Naive B cell (primary cell): ENCODE data around the gene RABGGTA. TPM values are rescaled to one million over a fixed set of nuclear protein-coding genes. Genes with fewer than 3 reads are reported as not detected.

ENCODE experiments used
- polyA plus RNA-seq, 6 donors: library from polyadenylated mRNA; unstranded; fragments of 300-500 nt; fragmentation: Illumina TruSeq; gene quantifications; one replicate each; pipeline ENCODE4 v1.2.3, GENCODE V29; 2021; ENCODE audit warnings: low read depth in 6 of 6

Gene RABGGTA
- polyA plus RNA-seq, 6 donors from 2014 or later = 22.2 to 36.2 (median 22.8) TPM

Other genes with a start within 250 kb of the RABGGTA start
- under 1 TPM in 2 of 6 donors, not detected in 4; 0.10 to 0.11 TPM for gene CARMIL3, start 219.6 kb downstream of the RABGGTA start, polyA plus RNA-seq
- gene CPNE6, start 200.0 kb downstream of the RABGGTA start, polyA plus RNA-seq = 1 to 10 TPM in 1 of 6 donors, not detected in 5; 1.1 TPM
- gene PCK2, start 177.3 kb downstream of the RABGGTA start, polyA plus RNA-seq = 10 to 100 TPM; 26.5 to 48.0 (median 36.8) TPM
- 100 to 1,000 TPM in 1 of 6 donors, 10 to 100 TPM in 5; 65.8 to 106 (median 78.5) TPM for gene DCAF11, start 156.8 kb downstream of the RABGGTA start, polyA plus RNA-seq
- gene NRL, start 156.6 kb downstream of the RABGGTA start, polyA plus RNA-seq = 1 to 10 TPM; 2.3 to 8.9 (median 6.4) TPM
- gene FITM1, start 140.9 kb downstream of the RABGGTA start, polyA plus RNA-seq = 1 to 10 TPM in 1 of 6 donors, under 1 TPM in 4, not detected in 1; 0.29 to 1.4 (median 0.53) TPM
- gene PSME1, start 135.4 kb downstream of the RABGGTA start, polyA plus RNA-seq = 100 to 1,000 TPM; 704 to 932 (median 769) TPM
- 10 to 100 TPM in 2 of 6 donors, 1 to 10 TPM in 4; 5.9 to 15.3 (median 9.2) TPM for gene EMC9, start 130.0 kb downstream of the RABGGTA start, polyA plus RNA-seq
- 100 to 1,000 TPM; 257 to 514 (median 294) TPM for gene PSME2, start 125.0 kb downstream of the RABGGTA start, polyA plus RNA-seq
- 10 to 100 TPM; 21.0 to 47.2 (median 32.1) TPM for gene RNF31, start 124.1 kb downstream of the RABGGTA start, polyA plus RNA-seq
- gene IRF9, start 110.3 kb downstream of the RABGGTA start, polyA plus RNA-seq = 100 to 1,000 TPM in 3 of 6 donors, 10 to 100 TPM in 3; 86.7 to 140 (median 97.2) TPM
- 1 to 10 TPM; 3.6 to 9.6 (median 6.9) TPM for gene REC8, start 99.5 kb downstream of the RABGGTA start, polyA plus RNA-seq
- 10 to 100 TPM in 5 of 6 donors, 1 to 10 TPM in 1; 5.4 to 19.0 (median 12.6) TPM for gene IPO4, start 82.8 kb downstream of the RABGGTA start, polyA plus RNA-seq
- gene TM9SF1, start 76.2 kb downstream of the RABGGTA start, polyA plus RNA-seq = 10 to 100 TPM; 34.5 to 43.9 (median 37.0) TPM
- 1 to 10 TPM in 3 of 6 donors, under 1 TPM in 2, not detected in 1; 0.36 to 1.7 (median 1.4) TPM for gene TSSK4, start 65.9 kb downstream of the RABGGTA start, polyA plus RNA-seq
- 100 to 1,000 TPM; 139 to 167 (median 157) TPM for gene CHMP4A, start 58.1 kb downstream of the RABGGTA start, polyA plus RNA-seq
- 10 to 100 TPM; 32.7 to 48.2 (median 37.3) TPM for gene MDP1, start 55.5 kb downstream of the RABGGTA start, polyA plus RNA-seq
- gene NEDD8, start 39.2 kb downstream of the RABGGTA start, polyA plus RNA-seq = 100 to 1,000 TPM; 306 to 385 (median 326) TPM
- 100 to 1,000 TPM in 3 of 6 donors, 10 to 100 TPM in 3; 90.3 to 120 (median 99.2) TPM for gene GMPR2, start 38.7 kb downstream of the RABGGTA start, polyA plus RNA-seq
- gene TINF2, start 29.0 kb downstream of the RABGGTA start, polyA plus RNA-seq = 100 to 1,000 TPM; 238 to 289 (median 254) TPM
- not detected for gene TGM1, start 8.4 kb downstream of the RABGGTA start, polyA plus RNA-seq
- gene DHRS1, start 28.2 kb upstream of the RABGGTA start, polyA plus RNA-seq = 10 to 100 TPM; 20.4 to 38.5 (median 29.3) TPM
- gene NOP9, start 28.3 kb upstream of the RABGGTA start, polyA plus RNA-seq = 1 to 10 TPM in 5 of 6 donors, under 1 TPM in 1; 0.83 to 2.4 (median 1.3) TPM
- gene CIDEB, start 36.4 kb upstream of the RABGGTA start, polyA plus RNA-seq = 10 to 100 TPM in 1 of 6 donors, 1 to 10 TPM in 5; 4.9 to 10.4 (median 8.1) TPM
- 1 to 10 TPM in 1 of 6 donors, under 1 TPM in 5; 0.28 to 1.2 (median 0.69) TPM for gene LTB4R2, start 38.5 kb upstream of the RABGGTA start, polyA plus RNA-seq
- 1 to 10 TPM; 1.4 to 2.4 (median 2.1) TPM for gene LTB4R, start 39.9 kb upstream of the RABGGTA start, polyA plus RNA-seq
- gene ADCY4, start 63.5 kb upstream of the RABGGTA start, polyA plus RNA-seq = under 1 TPM in 3 of 6 donors, not detected in 3; 0.29 to 0.53 (median 0.32) TPM
- gene RIPK3, start 68.4 kb upstream of the RABGGTA start, polyA plus RNA-seq = 10 to 100 TPM in 2 of 6 donors, 1 to 10 TPM in 3, not detected in 1; 7.7 to 12.9 (median 9.3) TPM
- gene NFATC4, start 96.6 kb upstream of the RABGGTA start, polyA plus RNA-seq = under 1 TPM in 2 of 6 donors, not detected in 4; 0.19 to 0.43 TPM
- gene NYNRIN, start 127.4 kb upstream of the RABGGTA start, polyA plus RNA-seq = under 1 TPM in 2 of 6 donors, not detected in 4; 0.05 to 0.14 TPM
- 1 to 10 TPM in 5 of 6 donors, under 1 TPM in 1; 0.70 to 2.6 (median 2.1) TPM for gene CBLN3, start 158.1 kb upstream of the RABGGTA start, polyA plus RNA-seq
- gene KHNYN, start 158.4 kb upstream of the RABGGTA start, polyA plus RNA-seq = 10 to 100 TPM; 22.8 to 39.8 (median 24.0) TPM
- gene SDR39U1, start 171.2 kb upstream of the RABGGTA start, polyA plus RNA-seq = 100 to 1,000 TPM in 2 of 6 donors, 10 to 100 TPM in 4; 79.5 to 106 (median 87.5) TPM
- gene CMA1, start 236.7 kb upstream of the RABGGTA start, polyA plus RNA-seq = not detected